ENCODE data around the gene DNAJC3. TPM values are rescaled to one million over a fixed set of nuclear protein-coding genes. Genes with fewer than 3 reads are reported as not detected.

Gene DNAJC3
- total and polyA plus RNA-seq, 4 donors, result 19.4 to 51.7 (median 30.8) TPM

GRCh38 chr13:95834134-95834765 is 157.3 kb downstream of the DNAJC3 start:
- no peaks in the 10 kb centered on the region for H3K4me1 ChIP-seq (ENCODE audit: control insufficient read depth, insufficient read depth, low read length)
- no peak overlapping the region for H3K27ac ChIP-seq (ENCODE audit: low read depth, low read length)
- H3K27me3 ChIP-seq (ENCODE audit: control insufficient read depth, insufficient read depth, low read length), result no peaks in the 10 kb centered on the region
- H3K9me3 ChIP-seq (ENCODE audit: control insufficient read depth, insufficient read depth, low read length), result peaks cover 4% of the 10 kb centered on the region
- WGBS (ENCODE audit: insufficient coverage), result no CpG with 5 or more reads among the region's 3 CpGs
- H3K4me3 ChIP-seq (ENCODE audit: low read depth, low read length), result no peak overlapping the region
- no peaks in the 10 kb centered on the region for H3K36me3 ChIP-seq (ENCODE audit: control insufficient read depth, insufficient read depth, low read length)
- DNase-seq (ENCODE audit: low read depth in 4 of 6, low spot score in 6 of 6), result peak; percentile 58 to 96 (median 74)

DNA sequence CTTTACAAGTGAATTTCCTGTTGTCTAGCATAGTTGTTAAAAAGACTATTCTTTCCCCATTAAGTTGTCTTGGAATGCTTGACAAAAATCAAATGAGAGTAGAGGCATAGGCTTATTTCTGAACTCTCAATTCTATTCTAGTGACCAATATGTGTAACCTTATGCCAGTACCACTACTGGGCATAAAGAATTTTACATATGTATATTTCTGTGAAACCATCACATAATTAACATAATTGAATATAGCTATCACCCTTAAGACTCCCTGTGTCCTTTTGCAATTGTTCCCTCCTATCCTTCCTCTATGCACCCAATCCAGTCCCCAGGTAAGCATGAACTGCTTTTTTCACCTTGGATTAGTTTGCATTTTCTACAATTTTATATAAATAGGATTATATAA is 165.0 kb downstream of the DNAJC3 start:
- Histone ChIP-seq H3K27me3 (ENCODE audit: control insufficient read depth, insufficient read depth, low read length) (no peaks in the 10 kb centered on the region), H3K9me3 (ENCODE audit: control insufficient read depth, insufficient read depth, low read length) (peaks cover 12% of the 10 kb centered on the region), H3K27ac (ENCODE audit: low read depth, low read length) (no peak overlapping the region), H3K36me3 (ENCODE audit: control insufficient read depth, insufficient read depth, low read length) (peaks cover 6% of the 10 kb centered on the region), H3K4me1 (ENCODE audit: control insufficient read depth, insufficient read depth, low read length) (no peaks in the 10 kb centered on the region), H3K4me3 (ENCODE audit: low read depth, low read length) (no peak overlapping the region)
- DNase-seq (ENCODE audit: low read depth in 4 of 6, low spot score in 6 of 6), result no peak

DNA sequence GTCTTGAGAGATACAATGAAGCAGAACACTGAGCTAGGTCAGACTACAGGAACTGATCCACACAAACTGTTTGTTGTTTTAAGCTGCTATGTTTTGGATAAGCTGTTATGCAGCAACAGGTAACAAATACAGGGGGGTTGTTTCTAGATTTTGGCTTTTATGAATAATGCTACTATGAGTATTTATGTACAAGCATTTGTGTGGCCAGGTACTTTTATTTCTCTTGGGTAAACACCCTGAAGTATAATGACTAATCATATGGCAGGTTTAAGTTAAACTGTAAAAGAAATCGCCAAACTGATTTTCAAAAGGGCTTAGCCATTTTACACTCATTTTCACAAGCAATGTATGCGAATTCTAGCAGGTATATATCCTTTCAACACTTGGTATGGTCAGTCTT is 166.0 kb downstream of the DNAJC3 start:
- no CpG with 5 or more reads among the region's 2 CpGs for WGBS (ENCODE audit: insufficient coverage)
- no peak for DNase-seq (ENCODE audit: low read depth in 4 of 6, low spot score in 6 of 6)
- H3K9me3 ChIP-seq (ENCODE audit: control insufficient read depth, insufficient read depth, low read length), result peaks cover 12% of the 10 kb centered on the region
- H3K4me3 ChIP-seq (ENCODE audit: low read depth, low read length), result no peak overlapping the region
- no peaks in the 10 kb centered on the region for H3K4me1 ChIP-seq (ENCODE audit: control insufficient read depth, insufficient read depth, low read length)
- H3K36me3 ChIP-seq (ENCODE audit: control insufficient read depth, insufficient read depth, low read length), result peaks cover 6% of the 10 kb centered on the region
- no peak overlapping the region for H3K27ac ChIP-seq (ENCODE audit: low read depth, low read length)
- H3K27me3 ChIP-seq (ENCODE audit: control insufficient read depth, insufficient read depth, low read length), result no peaks in the 10 kb centered on the region

Small RNA genes lying within 50 kb of the gene (small RNA-seq; reads per million reads assigned to genes)
- gene HMGN1P24 (ENCODE audit: low replicate concordance), result not detected

Other genes starting within 250 kb of the DNAJC3 start
- gene CLDN10, start 124.4 kb upstream of the DNAJC3 start, total RNA-seq, result 10 to 100 TPM in 1 of 2 donors, 1 to 10 TPM in 1; 5.2 to 14.5 TPM
- gene CLDN10, start 124.4 kb upstream of the DNAJC3 start, polyA plus RNA-seq (ENCODE audit: insufficient read length in 2 of 2), result 10 to 100 TPM; 11.8 to 13.3 TPM
- gene DZIP1, start 32.4 kb upstream of the DNAJC3 start, total RNA-seq, result 10 to 100 TPM; 73.6 to 82.5 TPM
- 100 to 1,000 TPM; 130 to 136 TPM for gene DZIP1, start 32.4 kb upstream of the DNAJC3 start, polyA plus RNA-seq (ENCODE audit: insufficient read length in 2 of 2)